Activated CD4-positive, alpha-beta T cell treated with anti-CD3 and anti-CD28 coated beads, Interleukin-2, amount 10 ng/mL, durations not matched to agents 7 days and 5 days (primary cell): ENCODE results near the gene EPB41L4B. TPM values are rescaled to one million over a fixed set of nuclear protein-coding genes. Genes with fewer than 3 reads are reported as not detected.

Experiments used
- CTCF ChIA-PET: fragments of 350-600 bp; sonication (Branson Sonifier 250); formaldehyde crosslinking; loops from one replicate; lab custom pipeline; 2021; ENCODE audit warnings: antibody characterized with exemption; lab: Charles Lee
- POLR2A ChIA-PET: fragments of 350-600 bp; sonication (Branson Sonifier 250); formaldehyde crosslinking; loops from one replicate; lab custom pipeline; 2021; ENCODE audit warnings: antibody characterized with exemption; lab: Charles Lee
- DNase-seq: peaks from one replicate; pipeline ENCODE4 v3.0.0-alpha.2; 2020
- H3K27ac Mint-ChIP-seq: one replicate; pipeline ENCODE4 v1.8.0; 2021; ENCODE audit warnings: mild to moderate bottlenecking, moderate library complexity, mixed read lengths
- H3K27me3 Mint-ChIP-seq: one replicate; pipeline ENCODE4 v1.8.0; 2021; ENCODE audit warnings: mixed read lengths
- H3K36me3 Mint-ChIP-seq: one replicate; pipeline ENCODE4 v1.8.0; 2021; ENCODE audit warnings: low read depth, mixed read lengths
- H3K4me1 Mint-ChIP-seq: one replicate; pipeline ENCODE4 v1.8.0; 2021; ENCODE audit warnings: mixed read lengths
- H3K4me3 Mint-ChIP-seq: one replicate; pipeline ENCODE4 v1.8.0; 2021; ENCODE audit warnings: mild to moderate bottlenecking, moderate library complexity, mixed read lengths
- H3K9me3 Mint-ChIP-seq: one replicate; pipeline ENCODE4 v1.8.0; 2021; ENCODE audit warnings: mixed read lengths
- total RNA-seq, 2 experiments: library from RNA; stranded (reverse); gene quantifications; one replicate each; pipeline ENCODE4 v1.2.3, GENCODE V29; 2021

EPB41L4B gene
- total RNA-seq, 2 experiments from 2014 or later = not detected

GRCh38 chr9:109253241-109253636, 67.6 kb downstream of the EPB41L4B start:
- DNase-seq = no peak
- Mint-ChIP-seq H3K27ac (no peak overlapping the region), H3K9me3 (no peaks in the 10 kb centered on the region), H3K27me3 (peaks cover 13% of the 10 kb centered on the region), H3K4me1 (no peaks in the 10 kb centered on the region), H3K4me3 (no peak overlapping the region), H3K36me3 (no peaks in the 10 kb centered on the region)
- ChIA-PET POLR2A (no interaction called here), CTCF (no interaction called here)

- no peaks in the 10 kb centered on the region for H3K36me3 Mint-ChIP-seq
- POLR2A ChIA-PET = no interaction called here
- peaks cover 5% of the 10 kb centered on the region for H3K27me3 Mint-ChIP-seq
- H3K4me3 Mint-ChIP-seq = no peak overlapping the region
- CTCF ChIA-PET = interaction anchor here (0.6 kb wide), 1 partner anchor 218 kb away, joined by 3 read pairs; no protein-coding TSS in a partner anchor
- no peaks in the 10 kb centered on the region for H3K9me3 Mint-ChIP-seq
- H3K27ac Mint-ChIP-seq = no peak overlapping the region
- no peaks in the 10 kb centered on the region for H3K4me1 Mint-ChIP-seq
- no peak for DNase-seq
These were observed 68.6 kb downstream of the EPB41L4B start for GRCh38 chr9:109252291-109252690.

GRCh38 chr9:109251776-109252106, 69.1 kb downstream of the EPB41L4B start:
- no peak overlapping the region for H3K27ac Mint-ChIP-seq
- DNase-seq = no peak
- H3K4me3 Mint-ChIP-seq = no peak overlapping the region
- POLR2A ChIA-PET = no interaction called here
- CTCF ChIA-PET = no interaction called here
- H3K27me3 Mint-ChIP-seq = no peaks in the 10 kb centered on the region
- H3K9me3 Mint-ChIP-seq = no peaks in the 10 kb centered on the region
- no peaks in the 10 kb centered on the region for H3K4me1 Mint-ChIP-seq
- H3K36me3 Mint-ChIP-seq = no peaks in the 10 kb centered on the region

- Mint-ChIP-seq H3K4me3 (no peak overlapping the region), H3K36me3 (no peaks in the 10 kb centered on the region), H3K9me3 (no peaks in the 10 kb centered on the region), H3K27ac (no peak overlapping the region), H3K27me3 (no peaks in the 10 kb centered on the region), H3K4me1 (no peaks in the 10 kb centered on the region)
- CTCF ChIA-PET = interaction anchor here (1.3 kb wide), 1 partner anchor 11 kb away, joined by 3 read pairs; no protein-coding TSS in a partner anchor
- POLR2A ChIA-PET = no interaction called here
- no peak for DNase-seq
These were observed 69.6 kb downstream of the EPB41L4B start for GRCh38 chr9:109251080-109251775.

- Mint-ChIP-seq H3K27ac (no peak overlapping the region), H3K4me1 (no peaks in the 10 kb centered on the region), H3K36me3 (no peaks in the 10 kb centered on the region), H3K9me3 (no peaks in the 10 kb centered on the region), H3K4me3 (no peak overlapping the region), H3K27me3 (no peaks in the 10 kb centered on the region)
- POLR2A ChIA-PET = no interaction called here
- no peak for DNase-seq
- CTCF ChIA-PET = interaction anchor here (1.3 kb wide), 1 partner anchor 10 kb away, joined by 3 read pairs; no protein-coding TSS in a partner anchor
These were observed 70.1 kb downstream of the EPB41L4B start for GRCh38 chr9:109250771-109251079.

GRCh38 chr9:109250311-109250741, 70.5 kb downstream of the EPB41L4B start:
- H3K27me3 Mint-ChIP-seq = peaks cover 4% of the 10 kb centered on the region
- no peak overlapping the region for H3K4me3 Mint-ChIP-seq
- no peaks in the 10 kb centered on the region for H3K9me3 Mint-ChIP-seq
- H3K4me1 Mint-ChIP-seq = no peaks in the 10 kb centered on the region
- H3K27ac Mint-ChIP-seq = no peak overlapping the region
- ChIA-PET CTCF (interaction anchor here (1.3 kb wide), 1 partner anchor 10 kb away, joined by 3 read pairs; no protein-coding TSS in a partner anchor), POLR2A (no interaction called here)
- H3K36me3 Mint-ChIP-seq = no peaks in the 10 kb centered on the region
- no peak for DNase-seq

- no peak for DNase-seq
- ChIA-PET CTCF (interaction anchor here (0.6 to 1.3 kb wide), 3 partner anchors 9 to 295 kb away, joined by 3 read pairs; no protein-coding TSS in a partner anchor), POLR2A (no interaction called here)
- H3K9me3 Mint-ChIP-seq = no peaks in the 10 kb centered on the region
- no peak overlapping the region for H3K27ac Mint-ChIP-seq
- no peaks in the 10 kb centered on the region for H3K36me3 Mint-ChIP-seq
- H3K4me1 Mint-ChIP-seq = no peaks in the 10 kb centered on the region
- no peak overlapping the region for H3K4me3 Mint-ChIP-seq
- peaks cover 4% of the 10 kb centered on the region for H3K27me3 Mint-ChIP-seq
These were observed 71.2 kb downstream of the EPB41L4B start for GRCh38 chr9:109249615-109250014.

GRCh38 chr9:109248133-109248581, 72.7 kb downstream of the EPB41L4B start:
- CTCF ChIA-PET = interaction anchor here (1.2 kb wide), 1 partner anchor 9 kb away, joined by 3 read pairs; no protein-coding TSS in a partner anchor
- peaks cover 2% of the 10 kb centered on the region for H3K4me1 Mint-ChIP-seq
- no peak overlapping the region for H3K4me3 Mint-ChIP-seq
- H3K27me3 Mint-ChIP-seq = peaks cover 15% of the 10 kb centered on the region
- H3K27ac Mint-ChIP-seq = no peak overlapping the region
- no peak for DNase-seq
- POLR2A ChIA-PET = no interaction called here
- H3K36me3 Mint-ChIP-seq = no peaks in the 10 kb centered on the region
- H3K9me3 Mint-ChIP-seq = no peaks in the 10 kb centered on the region

GRCh38 chr9:109247228-109247627, 73.6 kb downstream of the EPB41L4B start:
- no peaks in the 10 kb centered on the region for H3K36me3 Mint-ChIP-seq
- peaks cover 16% of the 10 kb centered on the region for H3K27me3 Mint-ChIP-seq
- CTCF ChIA-PET = interaction anchor here (0.7 to 1.2 kb wide), 3 partner anchors 10 to 221 kb away, joined by 3 to 4 read pairs (median 4); no protein-coding TSS in a partner anchor
- peaks cover 2% of the 10 kb centered on the region for H3K4me1 Mint-ChIP-seq
- H3K4me3 Mint-ChIP-seq = no peak overlapping the region
- POLR2A ChIA-PET = no interaction called here
- H3K27ac Mint-ChIP-seq = no peak overlapping the region
- no peaks in the 10 kb centered on the region for H3K9me3 Mint-ChIP-seq
- no peak for DNase-seq

- Mint-ChIP-seq H3K4me3 (no peak overlapping the region), H3K4me1 (peaks cover 2% of the 10 kb centered on the region), H3K27me3 (peaks cover 21% of the 10 kb centered on the region), H3K36me3 (no peaks in the 10 kb centered on the region), H3K27ac (no peak overlapping the region), H3K9me3 (no peaks in the 10 kb centered on the region)
- DNase-seq = no peak
- POLR2A ChIA-PET = no interaction called here
- CTCF ChIA-PET = interaction anchor here (0.8 to 0.9 kb wide), 2 partner anchors 15 to 68 kb away, joined by 3 to 4 read pairs; no protein-coding TSS in a partner anchor
These were observed 74.3 kb downstream of the EPB41L4B start for GRCh38 chr9:109246533-109246932.

- no peaks in the 10 kb centered on the region for H3K36me3 Mint-ChIP-seq
- CTCF ChIA-PET = interaction anchor here (1.2 kb wide), 1 partner anchor 52 kb away, joined by 8 read pairs; no protein-coding TSS in a partner anchor
- no peak overlapping the region for H3K4me3 Mint-ChIP-seq
- DNase-seq = no peak
- no peak overlapping the region for H3K27ac Mint-ChIP-seq
- POLR2A ChIA-PET = no interaction called here
- H3K27me3 Mint-ChIP-seq = peaks cover 25% of the 10 kb centered on the region
- no peaks in the 10 kb centered on the region for H3K9me3 Mint-ChIP-seq
- H3K4me1 Mint-ChIP-seq = peaks cover 2% of the 10 kb centered on the region
These were observed 75.5 kb downstream of the EPB41L4B start for GRCh38 chr9:109245310-109245897.

GRCh38 chr9:109244179-109245132, 76.4 kb downstream of the EPB41L4B start:
- peak; percentile 71 for DNase-seq
- Mint-ChIP-seq H3K4me3 (no peak overlapping the region), H3K27me3 (peaks cover 25% of the 10 kb centered on the region), H3K36me3 (no peaks in the 10 kb centered on the region), H3K9me3 (no peaks in the 10 kb centered on the region), H3K27ac (no peak overlapping the region), H3K4me1 (peaks cover 2% of the 10 kb centered on the region)
- ChIA-PET POLR2A (no interaction called here), CTCF (interaction anchor here (1.2 kb wide), 1 partner anchor 53 kb away, joined by 8 read pairs; no protein-coding TSS in a partner anchor)
